Measurements from ENCODE around the gene SPATA2L.
"Not testable (repeated sequence)": the region's sequence is repeated elsewhere in the genome, so short reads cannot be mapped to it uniquely, and the experiment has no call there.

The SPATA2L gene

DNA sequence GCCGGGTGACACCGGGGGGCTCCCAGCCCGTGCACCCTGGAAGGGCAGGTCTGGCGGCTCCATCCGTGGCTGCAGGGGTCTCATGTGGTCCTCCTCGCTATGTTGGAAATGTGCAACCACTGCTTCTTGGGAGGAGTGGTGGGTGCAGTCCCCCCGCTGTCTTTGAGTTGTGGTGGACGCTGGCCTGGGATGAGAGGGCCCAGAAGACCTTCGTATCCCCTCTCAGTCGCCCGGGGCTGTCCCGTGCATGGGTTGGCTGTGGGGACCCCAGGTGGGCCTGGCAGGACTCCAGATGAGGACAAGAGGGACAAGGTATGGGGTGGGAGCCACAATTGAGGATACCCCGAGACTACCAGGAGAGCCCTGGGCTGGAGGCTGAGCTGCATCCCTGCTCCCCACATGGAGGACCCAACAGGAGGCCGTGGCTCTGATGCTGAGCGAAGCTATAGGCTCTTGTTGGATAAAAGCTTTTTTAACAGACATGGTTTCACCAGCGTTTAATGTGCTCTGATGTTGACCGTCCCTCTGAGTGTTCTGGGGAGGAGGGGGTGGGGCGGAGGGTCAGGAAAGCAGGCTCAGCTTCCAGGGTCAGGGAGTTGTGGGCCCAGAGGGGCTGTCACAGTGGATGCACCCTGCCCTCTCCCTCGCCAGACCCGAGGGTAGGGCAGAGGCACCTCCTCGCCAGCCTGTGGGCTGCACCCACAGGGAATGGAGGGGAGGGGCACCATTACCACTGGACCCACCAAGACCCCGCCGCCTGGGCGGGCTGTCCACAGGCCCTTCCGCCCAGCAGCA is 5.4 kb downstream of the SPATA2L start:
- TF ChIP-seq, protein P1, sequence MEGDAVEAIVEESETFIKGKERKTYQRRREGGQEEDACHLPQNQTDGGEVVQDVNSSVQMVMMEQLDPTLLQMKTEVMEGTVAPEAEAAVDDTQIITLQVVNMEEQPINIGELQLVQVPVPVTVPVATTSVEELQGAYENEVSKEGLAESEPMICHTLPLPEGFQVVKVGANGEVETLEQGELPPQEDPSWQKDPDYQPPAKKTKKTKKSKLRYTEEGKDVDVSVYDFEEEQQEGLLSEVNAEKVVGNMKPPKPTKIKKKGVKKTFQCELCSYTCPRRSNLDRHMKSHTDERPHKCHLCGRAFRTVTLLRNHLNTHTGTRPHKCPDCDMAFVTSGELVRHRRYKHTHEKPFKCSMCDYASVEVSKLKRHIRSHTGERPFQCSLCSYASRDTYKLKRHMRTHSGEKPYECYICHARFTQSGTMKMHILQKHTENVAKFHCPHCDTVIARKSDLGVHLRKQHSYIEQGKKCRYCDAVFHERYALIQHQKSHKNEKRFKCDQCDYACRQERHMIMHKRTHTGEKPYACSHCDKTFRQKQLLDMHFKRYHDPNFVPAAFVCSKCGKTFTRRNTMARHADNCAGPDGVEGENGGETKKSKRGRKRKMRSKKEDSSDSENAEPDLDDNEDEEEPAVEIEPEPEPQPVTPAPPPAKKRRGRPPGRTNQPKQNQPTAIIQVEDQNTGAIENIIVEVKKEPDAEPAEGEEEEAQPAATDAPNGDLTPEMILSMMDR (IDR thresholded peaks at IDR 0.05; ENCODE audit: low read depth, low read length): no peak
- DNase-seq (ENCODE audit: extremely low read depth, low read depth): no peak

GRCh38 chr16:89695086-89695874 is 6.2 kb downstream of the SPATA2L start:
- TF ChIP-seq, protein P1 (IDR thresholded peaks at IDR 0.05; ENCODE audit: low read depth, low read length): no peak
- no peak for DNase-seq (ENCODE audit: extremely low read depth, low read depth)

GRCh38 chr16:89694784-89695085 is 6.8 kb downstream of the SPATA2L start:
- not testable (repeated sequence) for DNase-seq (ENCODE audit: extremely low read depth, low read depth)

DNA sequence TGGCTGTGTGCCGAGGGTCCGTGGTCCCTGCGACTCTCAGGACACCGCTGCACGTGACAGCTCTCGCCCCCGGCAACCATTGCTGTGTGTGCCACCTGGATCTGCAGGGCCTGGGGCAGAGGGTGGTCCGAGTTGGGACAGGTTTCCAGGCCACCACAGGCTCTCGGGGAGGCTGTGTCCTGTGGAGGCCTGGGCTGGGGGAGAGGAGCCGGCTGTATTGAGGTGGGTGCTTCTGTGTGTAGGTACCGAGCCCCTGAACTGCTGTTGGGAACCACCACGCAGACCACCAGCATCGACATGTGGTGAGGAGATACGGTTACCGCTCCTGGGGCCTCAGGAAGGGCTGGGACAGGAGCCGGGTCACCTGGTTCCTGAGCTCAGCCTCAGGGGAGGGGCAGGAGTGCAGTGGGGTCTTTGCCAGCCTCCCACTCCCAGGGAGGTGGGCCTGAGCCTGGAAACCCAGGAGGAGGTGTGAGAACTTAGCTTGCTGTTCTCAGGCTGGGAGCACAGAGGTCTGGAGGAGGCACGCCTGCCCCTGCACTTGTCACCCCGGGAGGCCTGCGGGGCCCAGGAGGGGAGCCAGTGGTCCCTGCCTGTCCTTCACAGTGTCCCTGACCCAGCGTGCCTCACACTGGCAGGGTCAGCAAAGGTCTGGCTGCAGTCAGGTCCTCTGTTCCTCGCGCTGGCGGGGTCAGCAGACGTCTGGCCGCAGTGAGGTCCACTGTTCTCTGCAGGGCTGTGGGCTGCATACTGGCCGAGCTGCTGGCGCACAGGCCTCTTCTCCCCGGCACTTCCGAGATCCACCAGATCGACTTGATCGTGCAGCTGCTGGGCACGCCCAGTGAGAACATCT is 7.3 kb downstream of the SPATA2L start:
- DNase-seq (ENCODE audit: extremely low read depth, low read depth): no peak
- TF ChIP-seq, protein P1 (IDR thresholded peaks at IDR 0.05; ENCODE audit: low read depth, low read length): no peak

DNA sequence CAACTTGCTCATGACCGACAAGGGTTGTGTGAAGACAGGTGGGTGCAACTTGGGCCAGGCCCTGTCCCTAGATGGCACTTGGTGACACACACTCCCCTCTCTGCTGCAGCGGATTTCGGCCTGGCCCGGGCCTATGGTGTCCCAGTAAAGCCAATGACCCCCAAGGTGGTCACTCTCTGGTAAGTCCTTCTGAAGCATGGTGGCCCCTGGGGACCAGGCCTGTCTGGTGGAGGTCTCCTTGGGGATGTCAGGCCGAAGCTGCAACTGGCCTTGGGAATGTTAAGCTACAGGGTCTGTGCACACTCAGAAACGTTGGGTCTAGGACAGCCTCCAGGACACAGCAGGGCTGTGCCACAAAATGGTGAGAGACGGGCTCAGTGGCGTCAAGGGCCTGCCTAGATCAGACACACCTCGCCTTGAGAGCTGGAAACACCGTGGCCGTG is 8.2 kb downstream of the SPATA2L start:
- no peak for DNase-seq (ENCODE audit: extremely low read depth, low read depth)
- TF ChIP-seq, protein P1 (IDR thresholded peaks at IDR 0.05; ENCODE audit: low read depth, low read length): no peak

DNA sequence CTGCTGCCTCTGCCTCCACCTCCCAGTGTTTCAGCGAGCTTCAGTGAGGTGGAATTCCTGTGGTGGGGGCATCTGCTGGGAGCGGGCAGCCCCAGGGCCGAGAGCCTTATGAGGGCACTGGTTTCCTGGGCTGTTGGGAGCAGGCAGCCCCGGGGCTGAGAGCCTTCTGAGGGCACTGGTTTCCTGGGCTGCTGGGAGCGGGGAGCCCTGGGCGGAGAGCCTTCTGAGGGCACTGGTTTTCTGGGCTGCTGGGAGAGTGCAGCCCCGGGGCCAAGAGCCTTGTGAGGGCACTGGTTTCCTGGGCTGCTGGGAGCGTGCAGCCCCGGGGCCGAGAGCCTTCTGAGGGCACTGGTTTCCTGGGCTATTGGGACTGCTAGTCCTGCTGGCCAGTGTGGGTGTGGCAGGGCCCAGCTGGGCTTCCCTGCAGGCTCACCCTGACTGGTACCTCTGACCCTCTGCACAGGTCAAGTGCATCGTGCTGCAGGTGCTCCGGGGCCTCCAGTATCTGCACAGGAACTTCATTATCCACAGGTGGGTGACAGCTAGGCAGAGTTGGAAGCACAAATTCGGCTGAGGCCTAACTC is 9.4 kb downstream of the SPATA2L start:
- no peak for DNase-seq (ENCODE audit: extremely low read depth, low read depth)
- TF ChIP-seq, protein P1 (IDR thresholded peaks at IDR 0.05; ENCODE audit: low read depth, low read length): no peak

DNA sequence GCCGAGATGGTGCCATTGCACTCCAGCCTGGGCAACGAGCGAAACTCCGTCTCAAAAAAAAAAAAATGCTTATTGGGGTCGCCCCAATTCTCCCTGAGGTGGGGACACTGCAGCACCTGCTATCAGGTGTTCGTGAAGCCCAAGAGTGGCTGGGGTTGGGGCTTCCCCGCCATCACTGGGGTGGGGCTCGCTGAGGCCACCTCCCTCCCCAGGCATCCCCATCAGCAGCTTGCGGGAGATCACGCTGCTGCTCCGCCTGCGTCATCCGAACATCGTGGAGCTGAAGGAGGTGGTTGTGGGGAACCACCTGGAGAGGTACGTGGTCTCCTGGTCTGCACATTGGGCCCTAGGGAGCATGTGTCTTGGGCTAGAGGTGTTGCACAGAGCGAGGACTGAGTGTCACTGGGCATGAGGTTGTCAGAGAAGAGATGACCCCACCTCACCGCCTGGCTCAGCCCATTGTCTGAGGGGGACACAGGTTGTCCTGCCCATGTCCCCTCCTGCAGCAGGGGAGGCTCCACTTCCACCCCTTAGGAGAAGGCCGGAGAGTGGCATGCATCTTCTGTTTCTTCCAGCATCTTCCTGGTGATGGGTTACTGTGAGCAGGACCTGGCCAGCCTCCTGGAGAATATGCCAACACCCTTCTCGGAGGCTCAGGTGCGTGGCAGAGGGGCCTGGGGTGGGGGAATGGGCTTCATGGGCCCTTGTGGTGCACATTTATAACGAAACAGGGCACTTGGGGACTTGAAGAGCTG is 10.1 kb downstream of the SPATA2L start:
- TF ChIP-seq, protein P1 (IDR thresholded peaks at IDR 0.05; ENCODE audit: low read depth, low read length): no peak
- DNase-seq (ENCODE audit: extremely low read depth, low read depth): no peak
